Panc1 (cell line): ENCODE measurements around the gene GAS7. TPM values are rescaled to one million over a fixed set of nuclear protein-coding genes. Genes with fewer than 3 reads are reported as not detected.

Experiments used
- ATAC-seq: fragments of 200-7000 bp; cut with Tn5 transposase; 2 replicates; pipeline ENCODE4 v1.9.1; 2020; ENCODE audit warnings: mild to moderate bottlenecking, moderate library complexity
- BruUV-seq: library from RNA; stranded (reverse); fragments of 400-500 nt; replicated peaks from 2 replicates; lab custom pipeline; 2021; lab: Mats Ljungman, UMichigan
- CTCF ChIA-PET: fragments of 300-600 bp; sonication (Branson Sonifier 250); formaldehyde crosslinking; loops from one replicate; lab custom pipeline; 2022; ENCODE audit warnings: antibody characterized with exemption; lab: Charles Lee
- POLR2A ChIA-PET: fragments of 300-600 bp; sonication (Branson Sonifier 250); formaldehyde crosslinking; loops from one replicate; lab custom pipeline; 2022; ENCODE audit warnings: antibody characterized with exemption; lab: Charles Lee
- DNase-seq: peaks from one replicate; pipeline ENCODE4 v3.0.0-alpha.2; 2010; ENCODE audit warnings: low read depth, low spot score
- H3K27ac ChIP-seq: 2 replicates; pipeline ENCODE4 v1.5.1; 2011; ENCODE audit warnings: mild to moderate bottlenecking, low read length, inconsistent platforms
- H3K27me3 ChIP-seq: fragments of 200-500 bp; sonication (Bioruptor generic); 2 replicates; pipeline ENCODE4 v1.6.0; 2014; ENCODE audit warnings: low read length, inconsistent platforms; ENCODE audit not compliant: control insufficient read depth, insufficient read depth
- H3K36me3 ChIP-seq: fragments of 200-500 bp; sonication (Bioruptor generic); 2 replicates; pipeline ENCODE4 v1.5.1; 2014; ENCODE audit warnings: inconsistent platforms, mild to moderate bottlenecking, low read length, moderate library complexity; ENCODE audit not compliant: control insufficient read depth, insufficient read depth
- H3K4me1 ChIP-seq: 2 replicates; pipeline ENCODE4 v1.5.1; 2011; ENCODE audit warnings: inconsistent platforms, mild to moderate bottlenecking, low read length, moderate library complexity; ENCODE audit not compliant: control insufficient read depth, insufficient read depth
- H3K4me3 ChIP-seq, 2 experiments: 2 replicates each; pipeline ENCODE4 v1.5.1; 2011 to 2012; ENCODE audit warnings: low read depth in 2 of 2, low read length in 2 of 2, mild to moderate bottlenecking in 2 of 2, inconsistent platforms in 1 of 2, moderate library complexity in 1 of 2
- H3K9me3 ChIP-seq: fragments of 200-500 bp; sonication (Bioruptor generic); 2 replicates; pipeline ENCODE4 v1.5.1; 2014; ENCODE audit warnings: low read depth, mild to moderate bottlenecking, inconsistent platforms, low read length, moderate library complexity; ENCODE audit not compliant: control insufficient read depth, insufficient read depth
- CTCF ChIP-seq: fragments of 450-650 bp; IDR thresholded peaks from 2 replicates; pipeline ENCODE4 v1.5.1; 2017; ENCODE audit warnings: mild to moderate bottlenecking
- POLR2AphosphoS5 ChIP-seq: IDR thresholded peaks from 2 replicates; pipeline ENCODE4 v1.6.1; 2012; ENCODE audit warnings: mild to moderate bottlenecking, low read depth, low read length, moderate library complexity
- REST ChIP-seq, 2 experiments: IDR thresholded peaks; 2 replicates each; pipeline ENCODE4 v1.6.1; 2011 to 2012; ENCODE audit warnings: low read depth in 2 of 2, control low read depth in 1 of 2, low read length in 1 of 2, mild to moderate bottlenecking in 1 of 2, moderate library complexity in 1 of 2; ENCODE audit not compliant: insufficient read depth in 1 of 2
- SIN3A ChIP-seq: IDR thresholded peaks from 2 replicates; pipeline ENCODE4 v1.6.1; 2012; ENCODE audit warnings: low read depth, mild to moderate bottlenecking, low read length, moderate library complexity, borderline replicate concordance; ENCODE audit not compliant: insufficient read depth
- TCF7L2 ChIP-seq: IDR thresholded peaks from 2 replicates; pipeline ENCODE4 v1.6.1; 2011; ENCODE audit warnings: mild to moderate bottlenecking, low read depth, low read length, inconsistent platforms
- in situ Hi-C: cut with HindIII; loops from 2 replicates; pipeline ENCODE4 v1.10.0; 2016; ENCODE audit warnings: low sequenced_read_pairs, low pct_unique_long_range_greater_than_20kb
- intact Hi-C: fragments of 100-400 bp; cut with micrococcal nuclease; formaldehyde crosslinking; loops from one replicate; pipeline ENCODE4 v1.10.0; 2022; ENCODE audit not compliant: unreplicated experiment
- total RNA-seq: library from RNA; stranded (reverse); gene quantifications from one replicate; pipeline ENCODE4 v1.2.1, GENCODE V29; 2021; ENCODE audit not compliant: unreplicated experiment

Gene GAS7
- total RNA-seq, 1 experiment from 2014 or later = 0.05 TPM

DNA sequence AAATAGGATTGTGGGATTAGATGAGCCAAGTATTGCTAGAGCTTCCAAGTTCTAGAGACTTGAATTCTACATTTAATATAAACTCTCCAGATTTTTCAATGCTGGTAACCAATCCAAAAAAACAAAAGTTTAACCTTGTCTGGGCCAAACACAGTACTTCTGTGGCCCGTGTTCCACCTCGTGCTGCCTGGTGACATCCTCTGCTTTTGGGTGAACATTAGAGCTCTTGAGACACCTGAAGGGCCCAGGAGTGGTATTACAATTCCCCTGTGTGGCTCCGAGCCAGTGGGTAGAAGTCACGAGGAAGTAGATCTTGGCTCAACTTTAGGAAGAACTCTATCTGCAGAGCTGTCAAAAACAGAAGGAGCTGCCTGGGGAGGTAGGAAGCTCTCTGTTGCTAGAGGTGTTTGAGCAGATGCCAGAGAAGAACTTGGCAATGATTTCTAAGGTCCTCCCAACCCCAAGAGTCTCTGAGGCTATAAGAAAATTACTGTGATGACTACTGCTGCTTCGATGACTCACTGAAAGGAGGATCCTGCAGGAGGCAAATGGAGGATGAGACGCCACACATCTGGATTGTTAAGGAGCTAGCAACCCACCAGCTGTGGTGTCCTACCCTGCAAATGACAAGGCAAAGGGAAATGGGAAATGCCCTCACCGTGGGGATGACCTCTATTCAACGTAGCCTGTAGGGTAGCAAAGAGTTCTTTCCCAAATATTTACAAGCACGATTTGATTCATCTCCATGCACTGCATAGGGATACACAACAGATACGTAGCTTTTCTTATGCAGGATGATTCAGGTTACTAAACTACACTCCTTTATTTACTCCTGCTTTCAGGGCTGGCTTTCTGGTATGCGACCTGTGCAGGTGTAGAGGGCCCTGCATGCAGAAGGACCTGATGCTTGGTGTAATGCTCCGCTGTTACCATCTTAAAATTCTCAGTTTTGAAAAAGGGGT, 45.8 kb upstream of the GAS7 start:
- Histone ChIP-seq H3K4me3 (no peak overlapping the region), H3K36me3 (no peaks in the 10 kb centered on the region), H3K4me1 (no peaks in the 10 kb centered on the region), H3K9me3 (no peaks in the 10 kb centered on the region), H3K27ac (no peak overlapping the region), H3K27me3 (no peaks in the 10 kb centered on the region; the same call in 1 of the 2 replicates)
- DNase-seq = no peak
- no peak for TF ChIP-seq SIN3A
- no peak for TF ChIP-seq REST (IDR thresholded peaks at IDR 0.05; ENCODE audit: insufficient read depth in 1 of 2, low read depth in 2 of 2, low read length in 1 of 2)
- ChIA-PET CTCF (no interaction called here), POLR2A (no interaction called here)
- in situ Hi-C loops = no loop called here
- intact Hi-C loops = no loop called here
- no peak for ATAC-seq
- BruUV-seq = no TSS peak

DNA sequence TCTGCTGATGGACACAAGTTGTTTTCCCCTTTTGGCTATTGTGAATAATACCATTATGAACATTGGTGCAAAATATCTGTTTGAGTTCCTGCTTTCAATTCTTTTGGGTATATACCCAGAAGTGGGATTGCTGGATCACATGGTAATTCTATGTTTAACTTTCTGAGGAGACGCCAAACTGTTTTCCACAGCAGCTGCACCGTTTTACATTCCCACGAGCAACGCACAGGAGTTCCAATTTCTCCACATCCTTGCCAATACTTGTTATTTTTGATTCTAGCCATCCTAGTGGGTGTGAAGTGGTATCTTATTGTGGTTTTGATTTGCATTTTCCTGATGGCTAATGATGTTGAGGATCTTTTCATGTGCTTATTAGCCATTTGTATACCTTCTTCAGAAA, 43.4 kb upstream of the GAS7 start:
- intact Hi-C loops (no loop called here), in situ Hi-C loops (no loop called here)
- no TSS peak for BruUV-seq
- no peak for ATAC-seq
- Histone ChIP-seq H3K27ac (no peak overlapping the region), H3K27me3 (no peaks in the 10 kb centered on the region), H3K4me3 (no peak overlapping the region), H3K4me1 (no peaks in the 10 kb centered on the region), H3K9me3 (no peaks in the 10 kb centered on the region), H3K36me3 (no peaks in the 10 kb centered on the region)
- ChIA-PET CTCF (no interaction called here), POLR2A (no interaction called here)
- no peak for DNase-seq
- no peak for TF ChIP-seq REST (IDR thresholded peaks at IDR 0.05; ENCODE audit: insufficient read depth in 1 of 2, low read depth in 2 of 2, low read length in 1 of 2)
- TF ChIP-seq SIN3A = no peak
- no peak for TF ChIP-seq TCF7L2
- TF ChIP-seq POLR2AphosphoS5 = no peak
- TF ChIP-seq CTCF = no peak
